Tracheal epithelial cell (primary cell): ENCODE results near the gene ZNF280D. TPM values are rescaled to one million over a fixed set of nuclear protein-coding genes. Genes with fewer than 3 reads are reported as not detected.

ENCODE experiments used
- total RNA-seq: library from RNA; depleted of rRNA; stranded (reverse); fragments of >200 nt; gene quantifications from 2 replicates; pipeline ENCODE4 v1.2.1, GENCODE V29; 2014

Gene ZNF280D, protein sequence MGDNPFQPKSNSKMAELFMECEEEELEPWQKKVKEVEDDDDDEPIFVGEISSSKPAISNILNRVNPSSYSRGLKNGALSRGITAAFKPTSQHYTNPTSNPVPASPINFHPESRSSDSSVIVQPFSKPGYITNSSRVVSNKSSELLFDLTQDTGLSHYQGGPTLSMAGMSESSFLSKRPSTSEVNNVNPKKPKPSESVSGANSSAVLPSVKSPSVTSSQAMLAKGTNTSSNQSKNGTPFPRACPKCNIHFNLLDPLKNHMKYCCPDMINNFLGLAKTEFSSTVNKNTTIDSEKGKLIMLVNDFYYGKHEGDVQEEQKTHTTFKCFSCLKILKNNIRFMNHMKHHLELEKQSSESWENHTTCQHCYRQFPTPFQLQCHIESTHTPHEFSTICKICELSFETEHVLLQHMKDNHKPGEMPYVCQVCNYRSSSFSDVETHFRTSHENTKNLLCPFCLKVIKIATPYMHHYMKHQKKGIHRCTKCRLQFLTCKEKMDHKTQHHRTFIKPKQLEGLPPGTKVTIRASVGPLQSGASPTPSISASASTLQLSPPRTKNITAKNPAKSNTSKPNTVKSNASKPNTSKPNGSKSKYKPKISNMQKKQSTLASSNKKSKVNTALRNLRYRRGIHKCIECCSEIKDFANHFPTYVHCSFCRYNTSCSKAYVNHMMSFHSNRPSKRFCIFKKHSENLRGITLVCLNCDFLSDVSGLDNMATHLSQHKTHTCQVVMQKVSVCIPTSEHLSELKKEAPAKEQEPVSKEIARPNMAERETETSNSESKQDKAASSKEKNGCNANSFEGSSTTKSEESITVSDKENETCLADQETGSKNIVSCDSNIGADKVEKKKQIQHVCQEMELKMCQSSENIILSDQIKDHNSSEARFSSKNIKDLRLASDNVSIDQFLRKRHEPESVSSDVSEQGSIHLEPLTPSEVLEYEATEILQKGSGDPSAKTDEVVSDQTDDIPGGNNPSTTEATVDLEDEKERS
- 7.0 and 12.8 TPM in 2 replicates for total RNA-seq

DNA sequence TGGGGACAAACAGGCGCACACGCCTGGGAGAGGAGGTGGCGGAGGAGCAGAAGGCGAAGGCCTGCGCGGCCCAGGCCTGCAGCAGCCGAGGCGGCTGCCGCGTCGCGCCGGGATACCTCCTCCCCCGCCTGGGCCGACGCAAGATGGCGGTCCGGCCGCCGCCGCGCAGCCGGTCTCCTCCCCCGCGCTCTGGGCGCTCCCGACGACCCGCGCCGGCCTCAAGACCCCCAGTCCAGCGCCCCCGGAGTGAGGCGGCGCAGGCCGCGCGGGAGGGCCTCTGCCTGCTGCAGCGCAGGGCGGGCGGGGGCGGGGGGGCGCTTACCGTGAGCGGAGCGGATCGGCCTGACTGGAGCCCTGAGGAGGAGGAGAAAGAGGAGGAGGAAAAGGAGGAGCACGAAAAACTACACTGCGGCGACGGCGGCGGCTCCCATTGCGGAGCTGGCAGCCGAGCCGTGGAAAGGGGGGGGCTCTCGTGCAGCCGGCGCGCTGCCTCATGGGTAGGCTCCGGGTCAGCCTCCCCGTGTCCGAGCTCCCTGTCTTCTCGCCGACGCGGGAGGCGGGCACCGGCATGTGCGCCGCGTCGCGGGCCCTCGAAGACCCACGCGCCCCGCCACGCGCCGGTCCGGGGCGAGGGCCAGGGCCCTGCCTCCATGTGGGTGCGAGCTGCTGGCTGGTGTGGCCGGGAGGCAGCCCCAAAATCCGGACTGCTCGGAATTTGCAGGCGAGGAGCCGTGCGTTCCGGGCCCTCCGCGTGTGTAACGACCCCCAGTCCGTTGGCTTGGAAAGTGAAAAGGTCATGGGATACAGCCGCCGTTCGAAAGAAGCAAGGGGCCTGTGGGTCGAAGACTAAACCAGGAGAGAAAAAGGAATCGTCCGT, at the start of gene ZNF280D:
Gene ZNF280D (minus strand): TSS at position 374 of the 877 bp plus-strand sequence. CDS start 26,400 bp downstream, outside the sequence.

Other genes with a start within 250 kb of the ZNF280D start
- 30.8 and 44.5 TPM in 2 replicates for gene TCF12, start 185.1 kb upstream of the ZNF280D start, total RNA-seq